Panc1 (cell line): ENCODE data around the gene KIAA1755. TPM values are rescaled to one million over a fixed set of nuclear protein-coding genes. Genes with fewer than 3 reads are reported as not detected.
A peak's percentile ranks its signal among the peaks of the same experiment; 100 is the strongest.

Experiments
- ATAC-seq: fragments of 200-7000 bp; cut with Tn5 transposase; 2 replicates; pipeline ENCODE4 v1.9.1; 2020; ENCODE audit warnings: mild to moderate bottlenecking, moderate library complexity
- BruUV-seq: library from RNA; stranded (reverse); fragments of 400-500 nt; replicated peaks from 2 replicates; lab custom pipeline; 2021; lab: Mats Ljungman, UMichigan
- CTCF ChIA-PET: fragments of 300-600 bp; sonication (Branson Sonifier 250); formaldehyde crosslinking; loops from one replicate; lab custom pipeline; 2022; ENCODE audit warnings: antibody characterized with exemption; lab: Charles Lee
- POLR2A ChIA-PET: fragments of 300-600 bp; sonication (Branson Sonifier 250); formaldehyde crosslinking; loops from one replicate; lab custom pipeline; 2022; ENCODE audit warnings: antibody characterized with exemption; lab: Charles Lee
- DNase-seq: peaks from one replicate; pipeline ENCODE4 v3.0.0-alpha.2; 2010; ENCODE audit warnings: low read depth, low spot score
- H3K27ac ChIP-seq: 2 replicates; pipeline ENCODE4 v1.5.1; 2011; ENCODE audit warnings: mild to moderate bottlenecking, low read length, inconsistent platforms
- H3K27me3 ChIP-seq: fragments of 200-500 bp; sonication (Bioruptor generic); 2 replicates; pipeline ENCODE4 v1.6.0; 2014; ENCODE audit warnings: low read length, inconsistent platforms; ENCODE audit not compliant: control insufficient read depth, insufficient read depth
- H3K36me3 ChIP-seq: fragments of 200-500 bp; sonication (Bioruptor generic); 2 replicates; pipeline ENCODE4 v1.5.1; 2014; ENCODE audit warnings: inconsistent platforms, mild to moderate bottlenecking, low read length, moderate library complexity; ENCODE audit not compliant: control insufficient read depth, insufficient read depth
- H3K4me1 ChIP-seq: 2 replicates; pipeline ENCODE4 v1.5.1; 2011; ENCODE audit warnings: inconsistent platforms, mild to moderate bottlenecking, low read length, moderate library complexity; ENCODE audit not compliant: control insufficient read depth, insufficient read depth
- H3K4me3 ChIP-seq, 2 experiments: 2 replicates each; pipeline ENCODE4 v1.5.1; 2011 to 2012; ENCODE audit warnings: low read depth in 2 of 2, low read length in 2 of 2, mild to moderate bottlenecking in 2 of 2, inconsistent platforms in 1 of 2, moderate library complexity in 1 of 2
- H3K9me3 ChIP-seq: fragments of 200-500 bp; sonication (Bioruptor generic); 2 replicates; pipeline ENCODE4 v1.5.1; 2014; ENCODE audit warnings: low read depth, mild to moderate bottlenecking, inconsistent platforms, low read length, moderate library complexity; ENCODE audit not compliant: control insufficient read depth, insufficient read depth
- CTCF ChIP-seq: fragments of 450-650 bp; IDR thresholded peaks from 2 replicates; pipeline ENCODE4 v1.5.1; 2017; ENCODE audit warnings: mild to moderate bottlenecking
- POLR2AphosphoS5 ChIP-seq: IDR thresholded peaks from 2 replicates; pipeline ENCODE4 v1.6.1; 2012; ENCODE audit warnings: mild to moderate bottlenecking, low read depth, low read length, moderate library complexity
- REST ChIP-seq, 2 experiments: IDR thresholded peaks; 2 replicates each; pipeline ENCODE4 v1.6.1; 2011 to 2012; ENCODE audit warnings: low read depth in 2 of 2, control low read depth in 1 of 2, low read length in 1 of 2, mild to moderate bottlenecking in 1 of 2, moderate library complexity in 1 of 2; ENCODE audit not compliant: insufficient read depth in 1 of 2
- SIN3A ChIP-seq: IDR thresholded peaks from 2 replicates; pipeline ENCODE4 v1.6.1; 2012; ENCODE audit warnings: low read depth, mild to moderate bottlenecking, low read length, moderate library complexity, borderline replicate concordance; ENCODE audit not compliant: insufficient read depth
- TCF7L2 ChIP-seq: IDR thresholded peaks from 2 replicates; pipeline ENCODE4 v1.6.1; 2011; ENCODE audit warnings: mild to moderate bottlenecking, low read depth, low read length, inconsistent platforms
- in situ Hi-C: cut with HindIII; loops from 2 replicates; pipeline ENCODE4 v1.10.0; 2016; ENCODE audit warnings: low sequenced_read_pairs, low pct_unique_long_range_greater_than_20kb
- intact Hi-C: fragments of 100-400 bp; cut with micrococcal nuclease; formaldehyde crosslinking; loops from one replicate; pipeline ENCODE4 v1.10.0; 2022; ENCODE audit not compliant: unreplicated experiment
- total RNA-seq: library from RNA; stranded (reverse); gene quantifications from one replicate; pipeline ENCODE4 v1.2.1, GENCODE V29; 2021; ENCODE audit not compliant: unreplicated experiment

KIAA1755 gene
- total RNA-seq, 1 experiment from 2014 or later: 0.08 TPM

DNA sequence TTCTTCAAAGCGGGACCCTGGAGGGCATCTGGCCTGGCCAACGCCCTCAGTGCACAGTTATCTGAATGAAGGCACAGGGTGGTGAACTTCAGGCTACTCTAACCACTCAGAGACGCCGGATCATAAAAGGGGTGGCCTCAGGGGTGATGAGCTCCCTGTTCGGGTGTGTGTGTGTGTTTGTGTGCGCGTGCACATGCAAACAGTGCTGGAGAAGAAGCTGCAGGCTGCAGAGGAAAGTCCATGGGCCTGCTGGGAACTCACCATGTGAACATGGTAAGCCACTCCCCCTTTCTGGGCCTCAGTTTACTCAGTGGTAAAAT lies 42.0 kb downstream of the KIAA1755 start:
- ATAC-seq (no peak), DNase-seq (no peak)
- Histone ChIP-seq H3K27ac (no peak overlapping the region), H3K4me1 (peaks cover 12% of the 10 kb centered on the region), H3K4me3 (no peak overlapping the region), H3K27me3 (no peaks in the 10 kb centered on the region), H3K36me3 (no peaks in the 10 kb centered on the region), H3K9me3 (no peaks in the 10 kb centered on the region)
- in situ Hi-C loops: no loop called here
- intact Hi-C loops: no loop called here
- no peak for TF ChIP-seq REST (IDR thresholded peaks at IDR 0.05; ENCODE audit: insufficient read depth in 1 of 2, low read depth in 2 of 2, low read length in 1 of 2)
- no peak for TF ChIP-seq POLR2AphosphoS5
- no peak for TF ChIP-seq TCF7L2
- TF ChIP-seq SIN3A: no peak
- TF ChIP-seq CTCF: no peak
- POLR2A ChIA-PET: no interaction called here
- BruUV-seq: no TSS peak
- CTCF ChIA-PET: no interaction called here

DNA sequence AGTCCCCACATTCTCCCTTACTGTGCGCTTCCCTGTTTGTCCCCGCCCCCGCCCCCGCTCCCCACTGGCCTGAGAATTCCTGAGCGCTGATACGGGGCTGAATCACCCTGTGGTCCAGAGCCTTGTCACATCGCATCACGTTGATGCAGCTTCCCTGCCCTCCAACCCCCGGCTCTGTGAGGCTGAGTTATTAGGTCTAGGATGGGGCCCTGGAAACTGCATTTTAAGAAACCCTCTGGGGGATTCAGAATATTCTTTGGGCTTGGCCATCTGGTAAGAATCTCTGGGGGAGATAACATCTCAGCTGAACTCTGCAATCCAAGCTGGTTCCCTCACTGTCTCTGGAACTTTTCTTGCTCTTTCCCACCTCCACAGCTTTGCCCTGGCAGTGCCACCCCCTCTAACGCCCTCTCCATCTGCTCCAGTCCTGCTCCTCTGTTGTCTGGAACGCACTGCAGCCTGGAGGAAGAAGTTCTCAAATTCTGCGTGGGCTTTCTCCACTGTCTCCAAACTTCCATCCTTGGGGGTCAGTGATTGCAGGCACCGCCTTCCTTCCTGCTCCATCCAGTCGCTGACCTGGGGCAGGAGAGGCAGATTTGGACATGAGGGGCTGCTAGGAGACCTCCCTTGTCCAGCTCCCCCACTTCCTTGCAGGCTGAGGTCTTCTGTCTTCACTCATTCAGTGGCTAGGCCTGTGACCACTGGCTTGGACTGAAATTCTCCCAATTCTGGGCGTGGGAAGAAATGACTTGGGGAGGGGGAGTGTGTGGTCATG lies 42.6 kb downstream of the KIAA1755 start:
- ChIA-PET CTCF (interaction anchor here (0.5 to 0.9 kb wide), 5 partner anchors 74 to 886 kb away, joined by 3 to 6 read pairs (median 5); no protein-coding TSS in a partner anchor), POLR2A (no interaction called here)
- in situ Hi-C loops (no loop called here), intact Hi-C loops (no loop called here)
- Histone ChIP-seq H3K36me3 (no peaks in the 10 kb centered on the region), H3K27me3 (no peaks in the 10 kb centered on the region), H3K27ac (no peak overlapping the region), H3K9me3 (no peaks in the 10 kb centered on the region), H3K4me3 (no peak overlapping the region), H3K4me1 (peaks cover 12% of the 10 kb centered on the region)
- BruUV-seq: no TSS peak
- DNase-seq (no peak), ATAC-seq (peak; percentile 76)
- TF ChIP-seq TCF7L2 (no peak), CTCF (no peak), REST (IDR thresholded peaks at IDR 0.05; ENCODE audit: insufficient read depth in 1 of 2, low read depth in 2 of 2, low read length in 1 of 2) (no peak), SIN3A (no peak), POLR2AphosphoS5 (no peak)
